H1 (cell line): ENCODE results near the gene KRTAP10-3. TPM values are rescaled to one million over a fixed set of nuclear protein-coding genes. Genes with fewer than 3 reads are reported as not detected.

Source experiments
- CBX5 ChIP-seq: fragments of 300-800, 300-1000 bp; sonication (generic); IDR thresholded peaks from 2 replicates; pipeline ENCODE4 v1.7.1; 2016; ENCODE audit warnings: antibody characterized with exemption, low read length, low read depth
- EP300 ChIP-seq, 2 experiments: IDR thresholded peaks; 1 replicate in 1 of 2; 2 replicates in 1 of 2; pipeline ENCODE4 v1.6.1; 2011 to 2012; ENCODE audit warnings: low read depth in 2 of 2, low read length in 2 of 2, mild to moderate bottlenecking in 2 of 2, borderline replicate concordance in 1 of 2, inconsistent platforms in 1 of 2, moderate library complexity in 1 of 2
- SIRT6 ChIP-seq: IDR thresholded peaks from one replicate; pipeline ENCODE4 v1.7.1; 2012; ENCODE audit warnings: low read length, inconsistent platforms
- polyA plus RNA-seq, 7 experiments: library from polyadenylated mRNA; depleted of rRNA in 3 of 7; stranded (reverse) in 5 of 7; unstranded in 2 of 7; fragments of >200 nt in 5 of 7; fragments of 200-250 nt in 2 of 7; gene quantifications; 1 replicate in 5 of 7; 2 replicates in 1 of 7; 4 replicates in 1 of 7; pipeline versions ENCODE4 v1.2.1 to v1.2.3, GENCODE V29; 2011 to 2013; ENCODE audit warnings: missing spikeins in 2 of 7, mixed read lengths in 2 of 7
- total RNA-seq: library from RNA; stranded (reverse); fragmentation: NEBNext Ultra II Directional; extraction: Animal tissue kit (Norgen Biotek cat#: 25700); gene quantifications from 2 replicates; pipeline ENCODE4 v1.2.1, GENCODE V29; 2021
- TF ChIP-seq, protein P1 (sequence below), 3 experiments: IDR thresholded peaks; 1 replicate in 2 of 3; 2 replicates in 1 of 3; pipeline versions ENCODE4 v1.5.1 to v1.6.1; 2011; ENCODE audit warnings: low read length in 3 of 3, mild to moderate bottlenecking in 3 of 3, inconsistent platforms in 2 of 3, low read depth in 1 of 3, moderate library complexity in 1 of 3; ENCODE audit not compliant: insufficient read depth in 1 of 3; ENCODE audit errors: control extremely low read depth in 1 of 3

Gene KRTAP10-3
- total and polyA plus RNA-seq, 2 of the 8 experiments (the other 6 are each of a cell fraction or from before 2014, with no cell fraction given) = not detected

DNA sequence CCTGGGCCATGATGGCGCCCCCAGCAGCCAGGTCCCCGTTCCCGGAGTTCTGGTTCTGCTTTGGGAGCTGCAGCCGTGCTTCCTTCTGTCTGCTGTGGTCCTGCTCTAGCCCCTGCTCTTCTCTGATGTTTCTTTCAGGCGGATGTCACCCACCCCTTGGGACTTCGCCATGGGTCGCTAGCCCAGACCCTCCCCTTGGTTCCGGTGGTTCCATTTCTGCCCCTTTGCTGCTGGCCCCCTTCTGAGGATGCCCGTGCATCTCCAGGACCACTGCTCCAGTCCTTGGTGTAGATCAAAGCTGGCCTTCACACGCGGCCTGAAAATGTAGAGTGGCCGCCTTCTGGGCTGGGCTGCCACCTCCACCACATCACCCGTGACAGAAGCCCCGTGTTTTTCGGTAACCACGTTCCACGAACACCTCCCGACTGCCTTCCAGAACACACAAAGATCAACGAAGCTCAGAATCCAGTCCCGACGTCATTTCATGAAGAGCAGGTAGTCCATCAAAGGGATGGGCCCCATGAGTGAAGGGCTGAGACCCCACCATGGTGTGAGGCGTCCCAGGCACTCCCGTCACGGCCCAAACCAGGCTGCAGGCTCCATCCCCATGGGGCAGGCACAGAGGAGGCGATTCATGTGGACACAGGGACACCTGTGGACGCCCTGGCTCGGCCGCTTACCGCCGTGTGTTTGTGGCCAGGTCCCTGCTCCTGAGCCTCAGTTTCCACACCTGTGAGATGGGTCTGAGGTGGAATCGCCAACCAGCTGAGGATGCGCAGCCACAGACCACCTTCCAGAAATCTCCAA, 43.0 kb downstream of the KRTAP10-3 start (continued):
- TF ChIP-seq SIRT6 = no peak
- TF ChIP-seq CBX5 = no peak
- TF ChIP-seq, protein P1, sequence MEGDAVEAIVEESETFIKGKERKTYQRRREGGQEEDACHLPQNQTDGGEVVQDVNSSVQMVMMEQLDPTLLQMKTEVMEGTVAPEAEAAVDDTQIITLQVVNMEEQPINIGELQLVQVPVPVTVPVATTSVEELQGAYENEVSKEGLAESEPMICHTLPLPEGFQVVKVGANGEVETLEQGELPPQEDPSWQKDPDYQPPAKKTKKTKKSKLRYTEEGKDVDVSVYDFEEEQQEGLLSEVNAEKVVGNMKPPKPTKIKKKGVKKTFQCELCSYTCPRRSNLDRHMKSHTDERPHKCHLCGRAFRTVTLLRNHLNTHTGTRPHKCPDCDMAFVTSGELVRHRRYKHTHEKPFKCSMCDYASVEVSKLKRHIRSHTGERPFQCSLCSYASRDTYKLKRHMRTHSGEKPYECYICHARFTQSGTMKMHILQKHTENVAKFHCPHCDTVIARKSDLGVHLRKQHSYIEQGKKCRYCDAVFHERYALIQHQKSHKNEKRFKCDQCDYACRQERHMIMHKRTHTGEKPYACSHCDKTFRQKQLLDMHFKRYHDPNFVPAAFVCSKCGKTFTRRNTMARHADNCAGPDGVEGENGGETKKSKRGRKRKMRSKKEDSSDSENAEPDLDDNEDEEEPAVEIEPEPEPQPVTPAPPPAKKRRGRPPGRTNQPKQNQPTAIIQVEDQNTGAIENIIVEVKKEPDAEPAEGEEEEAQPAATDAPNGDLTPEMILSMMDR (IDR thresholded peaks at IDR 0.05; ENCODE audit: control extremely low read depth in 1 of 3, insufficient read depth in 1 of 3, low read depth in 1 of 3, low read length in 3 of 3) = no peak
- no peak for TF ChIP-seq EP300 (IDR thresholded peaks at IDR 0.05; ENCODE audit: borderline replicate concordance in 1 of 2, low read depth in 2 of 2, low read length in 2 of 2)
